TTC549 (cell line): ENCODE results near the gene RGS18.
A peak's percentile ranks its signal among the peaks of the same experiment; 100 is the strongest.
"Not testable (repeated sequence)": the region's sequence is repeated elsewhere in the genome, so short reads cannot be mapped to it uniquely, and the experiment has no call there.

Experiments
- FAIRE-seq: peaks from 2 replicates; lab custom pipeline; 2012; peaks lifted over from hg19 to GRCh38; lab: Jason Lieb, UNC

RGS18 gene, protein sequence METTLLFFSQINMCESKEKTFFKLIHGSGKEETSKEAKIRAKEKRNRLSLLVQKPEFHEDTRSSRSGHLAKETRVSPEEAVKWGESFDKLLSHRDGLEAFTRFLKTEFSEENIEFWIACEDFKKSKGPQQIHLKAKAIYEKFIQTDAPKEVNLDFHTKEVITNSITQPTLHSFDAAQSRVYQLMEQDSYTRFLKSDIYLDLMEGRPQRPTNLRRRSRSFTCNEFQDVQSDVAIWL

DNA sequence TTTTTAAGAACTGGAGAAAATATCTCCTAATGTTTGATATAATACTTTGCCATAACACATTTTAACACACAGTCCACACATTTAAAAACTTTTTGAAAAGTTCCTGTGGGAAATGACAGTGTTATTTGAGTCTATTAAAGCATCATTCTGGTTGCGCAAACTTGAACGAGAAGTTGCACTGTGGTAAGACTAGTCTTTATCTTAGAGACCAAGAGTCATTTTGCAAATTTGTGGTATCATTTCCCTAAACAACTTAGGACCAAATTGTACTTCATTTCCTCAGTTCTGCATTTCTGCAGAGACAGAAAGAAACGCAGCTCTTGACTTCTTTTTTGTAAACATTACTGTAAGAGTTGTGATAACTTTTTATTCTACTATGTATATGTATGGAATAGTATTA is at the start of gene RGS18:
Gene RGS18, plus strand, starts transcription at position 282 of the 400 bp plus-strand sequence. CDS start 176 bp downstream, outside the sequence.
- FAIRE-seq: no peak

DNA sequence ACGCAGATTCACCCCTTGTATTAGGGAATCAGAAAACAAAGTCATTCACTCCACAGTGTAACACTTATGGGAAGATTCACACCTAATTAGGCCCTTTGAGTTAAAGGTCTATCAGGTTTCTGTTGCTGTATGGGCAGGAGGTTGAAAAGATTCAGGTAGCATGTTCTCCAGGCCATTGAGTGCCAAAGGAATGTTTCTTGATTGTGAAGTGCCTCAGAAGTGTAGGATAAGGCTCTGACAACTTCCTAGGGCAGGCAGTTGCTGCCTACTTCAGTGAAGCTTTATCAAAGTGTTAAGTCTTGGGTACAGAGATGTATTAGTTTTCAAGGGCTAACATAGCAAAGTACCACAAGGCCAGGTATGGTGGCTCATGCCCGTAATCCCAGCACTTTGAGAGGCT is 48.7 kb upstream of the RGS18 start:
- FAIRE-seq: no peak

GRCh38 chr1:192115000-192115399 is 43.3 kb upstream of the RGS18 start:
- no peak for FAIRE-seq

DNA sequence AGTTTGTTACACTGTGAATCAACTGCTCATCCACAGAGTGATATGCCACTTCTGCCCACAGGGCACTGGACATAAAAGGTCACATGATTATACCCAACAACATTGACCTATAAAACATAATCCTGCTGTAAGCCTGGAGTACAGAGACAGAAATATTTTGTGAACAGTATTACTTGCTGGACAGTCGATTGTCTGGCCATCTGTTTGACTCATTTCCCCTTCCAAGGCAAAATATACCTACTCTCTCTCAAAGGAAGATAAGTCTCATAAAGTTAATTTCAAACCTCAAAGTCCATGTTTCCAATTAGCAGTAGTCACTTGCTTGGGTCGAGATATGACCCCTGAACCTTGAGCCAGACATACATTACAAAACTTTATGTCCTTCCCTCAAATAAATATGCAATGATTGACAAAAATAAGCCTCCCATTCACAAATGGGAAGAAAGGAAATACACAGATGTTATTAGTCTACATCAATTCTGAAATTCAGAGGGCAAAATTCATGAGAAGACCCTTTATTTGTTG is 39.3 kb upstream of the RGS18 start:
- FAIRE-seq: no peak

DNA sequence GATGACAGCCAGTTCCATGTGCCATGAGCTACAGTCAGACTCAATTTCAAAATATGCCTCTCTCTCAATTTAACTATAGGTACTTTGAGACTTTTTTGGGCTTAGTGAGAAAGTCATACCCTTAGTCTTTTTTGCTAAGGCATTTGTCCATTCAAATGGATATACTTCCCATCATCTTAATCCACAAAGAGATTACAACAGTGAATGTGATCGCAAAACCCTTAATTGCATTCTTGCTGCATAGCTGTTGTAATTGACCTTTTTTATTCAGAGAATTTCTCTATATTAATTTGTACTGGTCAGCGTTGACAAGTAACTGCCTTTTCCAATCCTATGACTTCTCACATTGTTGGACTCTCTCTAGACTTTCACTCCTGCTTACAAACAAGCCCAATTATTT is 38.6 kb upstream of the RGS18 start:
- FAIRE-seq: no peak

GRCh38 chr1:192122668-192123067 is 35.6 kb upstream of the RGS18 start:
- FAIRE-seq: peak; percentile 82

GRCh38 chr1:192123212-192123611 is 35.0 kb upstream of the RGS18 start:
- no peak for FAIRE-seq

DNA sequence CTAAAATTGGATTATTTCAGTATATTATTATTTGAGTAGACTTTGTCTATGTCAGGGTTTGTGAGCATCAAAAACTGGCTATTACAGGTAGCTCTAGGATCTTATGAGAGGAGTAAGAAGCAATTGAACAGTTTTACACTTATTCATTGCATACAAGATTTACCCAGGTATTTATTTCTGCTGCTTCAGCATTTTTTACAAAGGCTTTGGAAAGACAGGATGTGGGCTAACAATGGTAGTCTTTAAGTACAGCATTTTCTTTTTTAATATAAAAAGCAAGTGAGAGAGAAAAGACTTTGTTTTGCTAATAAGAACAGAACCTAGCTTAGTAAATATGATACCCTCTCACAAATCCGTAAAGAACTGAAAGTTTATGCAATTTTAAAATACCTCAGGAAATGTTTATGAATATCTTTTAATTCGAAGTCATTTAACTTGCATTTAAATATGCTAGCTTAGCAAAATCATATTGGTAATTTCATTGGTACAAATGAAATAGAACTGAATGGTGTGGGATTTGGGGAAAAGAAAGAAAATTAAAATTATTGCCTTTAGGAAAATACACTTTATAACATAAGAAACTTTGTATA is 32.1 kb upstream of the RGS18 start:
- FAIRE-seq: peak; percentile 11

GRCh38 chr1:192130175-192130574 is 28.1 kb upstream of the RGS18 start:
- no peak for FAIRE-seq

GRCh38 chr1:192130865-192131264 is 27.4 kb upstream of the RGS18 start:
- not testable (repeated sequence) for FAIRE-seq

DNA sequence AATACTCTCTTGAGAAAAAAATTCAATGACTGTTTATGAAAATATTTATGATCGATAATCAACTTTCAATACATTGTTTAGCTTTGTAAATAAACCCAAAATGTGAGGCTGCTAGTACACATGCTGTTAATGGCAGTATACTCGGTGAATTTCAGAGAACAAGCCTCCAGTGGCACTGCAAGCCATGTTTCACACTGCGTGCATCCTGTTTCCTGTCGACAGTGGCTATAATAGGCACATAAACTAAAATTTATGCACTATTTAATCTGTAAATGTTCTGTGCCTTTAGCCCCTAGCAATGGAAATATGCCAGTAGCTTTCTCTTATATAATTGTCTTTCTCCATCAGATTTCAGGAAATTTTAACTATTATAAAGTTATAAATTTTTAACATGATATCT is 26.3 kb upstream of the RGS18 start:
- FAIRE-seq: no peak

DNA sequence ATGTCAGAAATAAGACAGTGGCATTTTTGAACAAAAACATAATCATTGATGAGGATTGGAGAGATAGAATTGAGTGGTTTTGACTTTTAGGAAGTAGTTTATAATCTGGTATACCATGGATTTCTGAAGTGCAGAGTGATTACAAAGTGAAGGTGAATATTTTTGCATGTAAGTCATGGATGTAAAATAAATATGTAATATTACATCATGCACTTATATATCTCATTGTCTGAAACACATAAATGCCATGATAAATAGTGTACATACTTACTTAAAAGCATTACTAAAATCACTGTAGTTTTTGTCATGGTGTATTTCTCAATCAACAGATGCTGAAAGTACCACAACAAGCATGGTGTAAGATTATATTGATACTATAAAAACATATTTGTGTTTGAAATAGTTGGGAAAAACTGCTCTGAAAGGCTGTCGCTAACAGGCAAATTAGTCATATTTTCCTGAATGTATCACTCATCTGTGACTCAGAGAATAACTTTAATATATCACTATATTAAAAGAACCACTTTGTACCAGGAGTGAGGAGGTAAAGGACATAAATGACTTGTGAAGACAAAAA is 24.8 kb upstream of the RGS18 start:
- FAIRE-seq: no peak

DNA sequence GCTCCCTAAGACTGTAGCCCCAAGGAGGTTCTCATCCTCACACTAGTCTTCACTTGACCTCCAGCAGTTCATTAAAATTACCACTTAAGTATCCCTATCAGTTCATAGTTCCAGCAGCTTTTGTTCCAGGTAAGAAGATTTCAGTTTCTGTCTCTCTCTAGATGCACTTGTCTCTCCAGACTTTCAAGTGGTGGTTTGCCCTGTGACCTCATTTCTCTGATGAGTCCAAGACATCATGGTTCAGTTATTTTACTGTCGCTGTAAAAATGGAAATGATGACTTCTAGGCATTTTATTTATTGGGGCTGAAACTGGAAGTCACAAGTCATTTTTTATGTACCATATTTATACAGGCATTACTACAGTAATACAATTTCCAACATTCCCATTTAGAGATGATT is 17.9 kb upstream of the RGS18 start:
- no peak for FAIRE-seq

- no peak for FAIRE-seq
These were observed 11.0 kb upstream of the RGS18 start for GRCh38 chr1:192147221-192147620.

- no peak for FAIRE-seq
These were observed 10.6 kb upstream of the RGS18 start for GRCh38 chr1:192147696-192148095.

- FAIRE-seq: no peak
These were observed 7.1 kb upstream of the RGS18 start for GRCh38 chr1:192151176-192151575.

- FAIRE-seq: no peak
These were observed 5.0 kb upstream of the RGS18 start for GRCh38 chr1:192153276-192153675.

- no peak for FAIRE-seq
These were observed 1.2 kb upstream of the RGS18 start for GRCh38 chr1:192157067-192157466.

- FAIRE-seq: no peak
These were observed 752 bp downstream of the RGS18 start for GRCh38 chr1:192159014-192159413.

GRCh38 chr1:192159781-192160180 is 1.5 kb downstream of the RGS18 start:
- FAIRE-seq: peak; percentile 85

DNA sequence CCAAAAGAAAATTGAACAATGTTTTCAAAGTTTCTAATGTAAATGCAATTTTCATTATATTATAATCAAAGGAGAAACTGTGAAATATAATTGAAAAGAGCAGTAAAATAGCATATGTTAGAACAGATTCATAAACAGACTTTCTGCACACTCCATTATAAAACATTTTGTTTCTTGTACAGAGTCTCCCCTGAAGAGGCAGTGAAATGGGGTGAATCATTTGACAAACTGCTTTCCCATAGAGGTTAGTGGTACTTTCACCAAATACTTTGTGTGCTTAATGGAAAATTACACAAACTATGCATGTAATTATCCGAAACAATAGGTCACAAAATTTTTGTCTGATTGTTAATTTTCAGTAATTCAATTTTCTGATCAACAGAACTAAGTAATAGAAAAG is 1.9 kb downstream of the RGS18 start:
- no peak for FAIRE-seq

DNA sequence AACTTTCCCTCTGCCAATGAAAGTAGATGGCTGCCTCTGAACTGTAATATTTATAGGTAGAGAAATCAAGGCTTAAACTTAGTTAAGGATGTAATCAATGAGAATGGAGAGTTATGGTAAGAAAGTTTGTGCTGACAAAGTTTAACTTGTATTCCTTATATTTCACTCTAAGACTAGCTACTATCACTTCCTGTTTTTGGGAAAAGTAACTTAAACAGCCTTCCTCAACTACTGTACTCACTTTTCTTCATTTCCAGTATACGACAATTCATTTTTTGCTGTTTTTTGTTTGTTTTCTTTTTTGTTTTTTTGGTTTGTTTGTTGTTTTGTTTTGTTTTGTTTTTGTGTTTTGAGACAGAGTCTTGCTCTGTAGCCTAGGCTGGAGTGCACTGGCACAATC is 3.7 kb downstream of the RGS18 start:
- FAIRE-seq: no peak

- FAIRE-seq: no peak
These were observed 4.1 kb downstream of the RGS18 start for GRCh38 chr1:192162376-192162775.

DNA sequence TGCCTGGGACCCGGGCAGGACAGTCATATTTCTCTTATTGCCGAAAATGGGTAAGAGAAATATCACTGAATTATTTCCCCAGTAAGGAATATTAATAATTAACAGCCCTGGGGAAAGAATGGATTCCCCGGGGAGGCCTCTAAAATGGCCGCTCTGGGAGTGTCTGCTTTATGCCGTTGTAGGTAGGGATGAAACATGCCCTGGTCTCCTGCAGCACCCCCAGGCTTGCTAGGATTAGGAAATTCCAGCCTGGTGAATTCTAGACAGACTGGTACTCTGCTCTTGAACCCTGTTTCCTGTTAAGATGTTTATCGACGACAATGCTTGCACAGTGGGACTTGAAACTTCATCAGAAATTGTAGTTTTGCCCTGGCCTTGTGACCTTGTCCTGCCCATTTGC is 6.7 kb downstream of the RGS18 start:
- FAIRE-seq: not testable (repeated sequence)
